HG02970 (cell line): ENCODE measurements around the gene SLC38A7.
A peak's percentile ranks its signal among the peaks of the same experiment; 100 is the strongest.
"Not testable (repeated sequence)": the region's sequence is repeated elsewhere in the genome, so short reads cannot be mapped to it uniquely, and the experiment has no call there.

ENCODE experiments used
- ATAC-seq: cut with Tn5 transposase; IDR thresholded peaks from one replicate; pipeline ENCODE4 v1.9.1; 2021; ENCODE audit warnings: mild to moderate bottlenecking, moderate library complexity, moderate number of reproducible peaks; ENCODE audit not compliant: unreplicated experiment, low FRiP score

SLC38A7 gene

GRCh38 chr16:58638148-58639036, 46.2 kb downstream of the SLC38A7 start:
- no peak for ATAC-seq

DNA sequence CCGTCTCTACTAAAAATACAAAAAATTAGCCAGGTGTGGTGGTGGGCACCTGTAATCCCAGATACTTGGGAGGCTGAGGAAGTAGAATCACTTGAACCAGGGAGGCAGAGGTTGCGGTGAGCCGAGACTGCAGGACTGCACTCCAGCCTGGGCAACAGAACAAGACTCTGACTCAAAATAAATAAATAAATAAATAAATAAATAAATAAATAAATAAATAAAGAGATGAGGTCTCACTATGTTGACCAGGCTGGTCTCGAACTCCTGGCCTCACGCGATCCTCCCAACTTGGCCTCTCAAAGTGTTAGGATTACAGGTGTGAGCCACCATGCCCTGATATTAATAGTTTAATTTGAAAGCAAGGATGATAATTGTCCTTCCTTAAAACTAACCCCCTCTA, 47.5 kb downstream of the SLC38A7 start:
- ATAC-seq, result not testable (repeated sequence)

- no peak for ATAC-seq
Measured at GRCh38 chr16:58636466-58636865, 48.1 kb downstream of the SLC38A7 start.

GRCh38 chr16:58635502-58635901, 49.1 kb downstream of the SLC38A7 start:
- no peak for ATAC-seq

- ATAC-seq, result no peak
Measured at GRCh38 chr16:58634265-58634802, 50.2 kb downstream of the SLC38A7 start.

DNA sequence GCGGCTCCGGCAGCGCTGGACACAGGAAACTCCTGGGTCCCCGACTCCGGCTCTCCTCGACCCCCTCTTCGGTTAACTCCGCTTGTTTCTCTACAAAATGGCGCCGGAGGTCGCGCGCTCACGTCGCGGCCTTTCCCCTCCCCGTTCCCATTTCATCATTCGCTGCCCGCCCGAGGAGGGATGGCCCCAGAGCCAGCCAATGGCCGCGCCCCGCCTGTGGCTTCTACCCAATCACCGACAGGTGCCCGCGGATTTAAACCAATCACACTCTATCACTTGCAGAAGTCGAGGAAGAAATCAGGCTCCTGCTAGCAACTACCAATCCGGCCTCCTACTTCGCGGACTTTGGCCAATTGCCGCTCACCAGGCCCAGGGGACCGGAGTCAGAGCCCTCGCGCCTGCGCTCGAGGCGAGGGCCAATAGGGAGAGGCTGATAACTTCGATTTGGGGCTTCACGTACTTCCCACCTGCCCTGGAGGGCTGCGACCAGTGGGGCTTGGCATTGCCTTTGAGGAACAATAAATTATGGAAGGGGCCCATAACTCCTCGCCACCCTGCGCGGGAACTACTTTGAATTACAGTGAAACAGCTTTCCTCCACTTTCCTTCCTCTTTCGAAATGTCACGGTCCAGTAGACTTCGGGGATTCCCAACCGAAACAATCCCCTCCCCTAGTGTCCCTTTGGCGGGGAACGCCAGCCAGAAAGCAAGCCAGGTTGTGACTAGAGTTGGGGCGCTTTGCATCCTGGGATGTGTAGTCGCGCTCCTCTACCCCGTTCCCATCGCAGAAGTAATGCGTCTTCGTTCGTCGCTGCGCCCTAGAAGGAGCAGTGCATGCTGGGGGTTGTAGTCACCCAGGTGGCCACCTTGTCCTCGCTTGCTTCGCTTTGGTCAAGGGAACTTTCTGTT, 54.6 kb downstream of the SLC38A7 start, which contains the start of gene CNOT1:
CNOT1 (minus strand) TSS at position 94 of the 908 bp plus-strand sequence. CDS start 30,489 bp downstream, outside the sequence.
- peak; percentile 91 for ATAC-seq

- ATAC-seq, result peak; percentile 7
Measured at GRCh38 chr16:58628845-58629732, 55.5 kb downstream of the SLC38A7 start.

DNA sequence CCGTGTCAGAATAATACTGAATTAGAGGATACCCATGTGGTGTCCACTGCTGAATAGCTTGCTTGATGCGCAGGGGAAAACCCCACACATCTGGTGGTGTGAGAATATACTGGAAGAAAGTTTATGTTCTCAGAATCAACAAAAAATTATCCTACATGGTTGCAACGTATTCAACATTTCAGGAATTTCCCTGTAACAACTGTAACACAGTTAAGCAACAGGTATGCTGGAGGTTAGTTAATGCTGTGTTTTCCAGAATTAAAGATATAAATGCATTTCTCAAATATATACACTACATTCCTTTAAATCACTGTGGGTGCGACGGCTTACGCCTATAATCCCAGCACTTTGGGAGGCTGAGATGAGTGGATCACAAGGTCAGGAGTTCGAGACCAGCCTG, 60.4 kb downstream of the SLC38A7 start:
- no peak for ATAC-seq

GRCh38 chr16:58620396-58620795, 64.2 kb downstream of the SLC38A7 start:
- ATAC-seq, result no peak

DNA sequence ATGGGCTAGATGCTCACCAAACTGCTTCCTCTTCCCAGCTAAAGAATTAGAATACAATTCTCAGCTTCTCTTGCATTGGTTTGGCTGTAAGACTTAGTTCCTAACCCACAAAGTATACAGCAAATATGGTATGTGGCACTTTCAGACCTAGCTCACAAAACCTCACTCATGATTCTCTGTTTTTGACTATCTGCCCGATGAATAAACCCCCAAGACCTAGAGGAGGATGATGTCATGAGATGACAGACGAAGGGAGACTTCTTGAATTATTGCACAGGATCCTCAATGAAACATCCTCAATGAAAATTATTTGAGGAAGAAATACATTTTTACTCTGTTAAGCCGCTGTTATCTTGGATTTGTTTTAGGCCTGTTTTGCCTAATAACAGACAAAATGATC, 69.3 kb downstream of the SLC38A7 start:
- no peak for ATAC-seq
